ENCODE measurements around the gene TULP1. TPM values are rescaled to one million over a fixed set of nuclear protein-coding genes. Genes with fewer than 3 reads are reported as not detected.

Gene TULP1
- total and polyA plus RNA-seq, 2 of the 13 experiments (the other 11 are each of a cell fraction or from before 2014, with no cell fraction given) = not detected

GRCh38 chr6:35452183-35453090 lies 60.3 kb downstream of the TULP1 start, which contains the start of gene FANCE:
Gene FANCE (plus strand): TSS chr6:35452338. CDS start chr6:35452546, 208 bp downstream.
- Histone ChIP-seq H3K27ac (ENCODE audit: extremely low read length, insufficient read depth, low read length) (peak within 1 kb of the TSS; percentile 54), H2AFZ (ENCODE audit: low read length) (peak within 1 kb of the TSS; percentile 82), H3K79me2 (ENCODE audit: insufficient read depth, low read length) (no peaks in the 10 kb centered on the region), H3K27me3 (ENCODE audit: control insufficient read depth in 1 of 2, insufficient read depth in 2 of 2, low read length in 2 of 2) (peaks cover 3 to 22% of the 10 kb centered on the region in 2 experiments; a peak in 2 of 5 replicates), H4K20me1 (ENCODE audit: insufficient read depth, low read length) (no peaks in the 10 kb centered on the region), H3K4me1 (ENCODE audit: insufficient read depth, low read length) (peaks cover 49% of the 10 kb centered on the region), H3K4me2 (ENCODE audit: low read depth, low read length) (peak within 1 kb of the TSS; percentile 95), H3K9ac (ENCODE audit: insufficient read depth, low read depth, low read length) (peak within 1 kb of the TSS; percentile 60), H3K4me3 (replicated peaks in 1 of 3; ENCODE audit: insufficient read depth in 1 of 3, low read depth in 2 of 3, low read length in 3 of 3) (peak within 1 kb of the TSS; percentile 56 to 79 (median 77)), H3K9me3 (ENCODE audit: low read length) (no peaks in the 10 kb centered on the region), H3K36me3 (replicated peaks in 1 of 2; ENCODE audit: control insufficient read depth in 1 of 2, insufficient read depth in 2 of 2, low read length in 2 of 2) (peaks cover 8 to 12% of the 10 kb centered on the region in 2 experiments; a peak in 4 of 5 replicates)
- POLR2A ChIA-PET = interaction anchor here (0.6 to 2.8 kb wide), 10 partner anchors 13 to 155 kb away, joined by 3 to 15 read pairs (median 4); partner anchors contain the start of genes DEF6, PPARD and RPL10A
- 2% methylated on average over 59 of the region's 87 CpGs for WGBS (ENCODE audit: low lambda C conversion rate)
- BruUV-seq (replicated peaks) = no TSS peak
- in situ Hi-C loops (cut with HindIII; ENCODE audit: extremely low pct_ligation_motif_present, low pct_unique_long_range_greater_than_20kb) (loop anchor here (5.0 kb wide), 1 partner anchor 110 kb away; the partner anchor contains the start of gene PPARD), intact Hi-C loops (cut with micrococcal nuclease; ENCODE audit: unreplicated experiment) (loop anchor here (1.0 kb wide), 1 partner anchor 16 kb away; the partner anchor contains the start of gene RPL10A)
- FAIRE-seq (peak; percentile 51), ATAC-seq (peak; percentile 88), DNase-seq (ENCODE audit: low spot score) (peak; percentile 84)
- CTCF ChIA-PET (ENCODE audit: low intra/inter-chr PET ratio, low total read pairs) = interaction anchor here (5.1 kb wide), 1 partner anchor 111 kb away, joined by 87 read pairs; the partner anchor contains the start of gene PPARD
- TF ChIP-seq, protein P1, sequence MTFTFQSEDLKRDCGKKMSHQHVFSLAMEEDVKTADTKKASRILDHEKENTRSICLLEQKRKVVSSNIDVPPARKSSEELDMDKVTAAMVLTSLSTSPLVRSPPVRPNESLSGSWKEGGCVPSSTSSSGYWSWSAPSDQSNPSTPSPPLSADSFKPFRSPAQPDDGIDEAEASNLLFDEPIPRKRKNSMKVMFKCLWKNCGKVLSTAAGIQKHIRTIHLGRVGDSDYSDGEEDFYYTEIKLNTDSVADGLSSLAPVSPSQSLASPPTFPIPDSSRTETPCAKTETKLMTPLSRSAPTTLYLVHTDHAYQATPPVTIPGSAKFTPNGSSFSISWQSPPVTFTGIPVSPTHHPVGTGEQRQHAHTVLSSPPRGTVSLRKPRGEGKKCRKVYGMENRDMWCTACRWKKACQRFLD (CRISPR knock-in tag; IDR thresholded peaks at IDR 0.05; ENCODE audit: borderline replicate concordance) = no peak; the same call in 1 of the 2 replicates
- TF ChIP-seq ZMYM4 (CRISPR knock-in tag; IDR thresholded peaks at IDR 0.05) (peak; percentile 72; the same call in 1 of the 2 replicates), DMAP1 (CRISPR knock-in tag; IDR thresholded peaks at IDR 0.05) (peak; percentile 78; the same call in 1 of the 2 replicates), TRIM22 (IDR thresholded peaks at IDR 0.05) (no peak), SNRNP70 (IDR thresholded peaks at IDR 0.05; ENCODE audit: low read depth, low read length) (no peak), CBX1 (IDR thresholded peaks at IDR 0.05; ENCODE audit: low read depth) (no peak), JUNB (CRISPR knock-in tag; IDR thresholded peaks at IDR 0.05; ENCODE audit: borderline replicate concordance) (no peak), MTF1 (CRISPR knock-in tag; IDR thresholded peaks at IDR 0.05) (peak; percentile 43; the same call in 1 of the 2 replicates), ARID2 (CRISPR knock-in tag; IDR thresholded peaks at IDR 0.05; ENCODE audit: borderline replicate concordance) (peak; percentile 70; the same call in 1 of the 2 replicates), ZNF235 (CRISPR knock-in tag; IDR thresholded peaks at IDR 0.05; ENCODE audit: borderline replicate concordance) (no peak), ZNF512B (CRISPR knock-in tag; IDR thresholded peaks at IDR 0.05; ENCODE audit: borderline replicate concordance) (peak; percentile 34; the same call in 1 of the 2 replicates)
- TF ChIP-seq, protein P2, sequence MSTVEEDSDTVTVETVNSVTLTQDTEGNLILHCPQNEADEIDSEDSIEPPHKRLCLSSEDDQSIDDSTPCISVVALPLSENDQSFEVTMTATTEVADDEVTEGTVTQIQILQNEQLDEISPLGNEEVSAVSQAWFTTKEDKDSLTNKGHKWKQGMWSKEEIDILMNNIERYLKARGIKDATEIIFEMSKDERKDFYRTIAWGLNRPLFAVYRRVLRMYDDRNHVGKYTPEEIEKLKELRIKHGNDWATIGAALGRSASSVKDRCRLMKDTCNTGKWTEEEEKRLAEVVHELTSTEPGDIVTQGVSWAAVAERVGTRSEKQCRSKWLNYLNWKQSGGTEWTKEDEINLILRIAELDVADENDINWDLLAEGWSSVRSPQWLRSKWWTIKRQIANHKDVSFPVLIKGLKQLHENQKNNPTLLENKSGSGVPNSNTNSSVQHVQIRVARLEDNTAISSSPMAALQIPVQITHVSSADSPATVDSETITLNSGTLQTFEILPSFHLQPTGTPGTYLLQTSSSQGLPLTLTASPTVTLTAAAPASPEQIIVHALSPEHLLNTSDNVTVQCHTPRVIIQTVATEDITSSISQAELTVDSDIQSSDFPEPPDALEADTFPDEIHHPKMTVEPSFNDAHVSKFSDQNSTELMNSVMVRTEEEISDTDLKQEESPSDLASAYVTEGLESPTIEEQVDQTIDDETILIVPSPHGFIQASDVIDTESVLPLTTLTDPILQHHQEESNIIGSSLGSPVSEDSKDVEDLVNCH (CRISPR knock-in tag; IDR thresholded peaks at IDR 0.05) = no peak
